ENCODE measurements around the gene LILRB5.

- TF ChIP-seq POLR2A (IDR thresholded peaks at IDR 0.05) (no peak), EP300 (IDR thresholded peaks at IDR 0.05) (no peak)
Measured at GRCh38 chr19:54294539-54294938, 37.5 kb upstream of the LILRB5 start.

Measured in gastroesophageal sphincter (tissue), 2 donors.